ENCODE measurements around the gene STMND1. TPM values are rescaled to one million over a fixed set of nuclear protein-coding genes. Genes with fewer than 3 reads are reported as not detected.

STMND1 gene
- total and polyA plus RNA-seq, 2 of the 4 experiments (the other 2 are of a cell fraction) = not detected

- WGBS, 2 experiments (ENCODE audit: extremely low coverage in 2 of 2, insufficient read length in 1 of 2) = 71% methylated on average over 1 of the region's 7 CpGs; no CpG with 5 or more reads in 1 of the 2 experiments
- CTCF ChIA-PET = no interaction called here
- no peak overlapping the region for H2BK5ac ChIP-seq (ENCODE audit: low read depth, low read length, poor library complexity, severe bottlenecking)
- H2AK9ac ChIP-seq (replicated peaks; ENCODE audit: low read depth, low read length, poor library complexity) = no peak overlapping the region
- BruUV-seq (replicated peaks) = no TSS peak
- TF ChIP-seq NFE2L2 (IDR thresholded peaks at IDR 0.05; ENCODE audit: low read depth, low read length) = no peak
- no peak for TF ChIP-seq MAFK (IDR thresholded peaks at IDR 0.05; ENCODE audit: low read depth, low read length)
- no peak for TF ChIP-seq MXI1 (IDR thresholded peaks at IDR 0.05; ENCODE audit: borderline replicate concordance, low read depth, low read length)
- no peak for TF ChIP-seq CEBPB (IDR thresholded peaks at IDR 0.05; ENCODE audit: low read depth, low read length)
- TF ChIP-seq ELK1 (IDR thresholded peaks at IDR 0.05; ENCODE audit: borderline replicate concordance, low read depth, low read length) = no peak
- H2AFZ ChIP-seq (replicated peaks; ENCODE audit: low read length, poor library complexity) = no peak overlapping the region
- H3K18ac ChIP-seq (ENCODE audit: low read depth, low read length) = no peak overlapping the region
- H3K79me1 ChIP-seq (ENCODE audit: low read depth in 1 of 2, low read length in 2 of 2) = no peaks in the 10 kb centered on the region
- no peaks in the 10 kb centered on the region for H4K20me1 ChIP-seq (ENCODE audit: insufficient read depth, low read length)
- no peaks in the 10 kb centered on the region for H3K4me1 ChIP-seq (ENCODE audit: control insufficient read depth, insufficient read depth, low read length)
- no peak overlapping the region for H3K4me3 ChIP-seq (ENCODE audit: insufficient read depth, low read depth, low read length)
- no peaks in the 10 kb centered on the region for H3K36me3 ChIP-seq (ENCODE audit: control insufficient read depth, insufficient read depth, low read length)
- no peak overlapping the region for H3K4ac ChIP-seq (ENCODE audit: low read depth, low read length)
- ATAC-seq (ENCODE audit: low read depth) (no peak), DNase-seq (no peak)
- H2AK5ac ChIP-seq (ENCODE audit: low read depth, low read length) = no peak overlapping the region
- H2BK20ac ChIP-seq (ENCODE audit: low read depth, low read length) = no peak overlapping the region
- H3K9ac ChIP-seq (ENCODE audit: low read depth, low read length) = no peak overlapping the region
- H3K14ac ChIP-seq (replicated peaks; ENCODE audit: low read depth, low read length) = no peak overlapping the region
- H2BK15ac ChIP-seq (ENCODE audit: low read depth, low read length) = no peak overlapping the region
- dilution Hi-C loops (cut with HindIII; ENCODE audit: low sequenced_read_pairs, unreplicated experiment) (no loop called here), in situ Hi-C loops (cut with MboI; ENCODE audit: low sequenced_read_pairs) (no loop called here), intact Hi-C loops (cut with micrococcal nuclease) (no loop called here)
- H4K5ac ChIP-seq (ENCODE audit: low read depth, low read length) = no peak overlapping the region
- H3K56ac ChIP-seq (ENCODE audit: extremely low read depth, insufficient read depth, low read length) = no peak overlapping the region
- POLR2A ChIA-PET (ENCODE audit: unreplicated experiment) = no interaction called here
- 0 out of 2 replicates have a peak, but pooled peaks cover 3% of the 10 kb centered on the region for H3K9me1 ChIP-seq (ENCODE audit: insufficient read depth, low read length)
- no peak overlapping the region for H3K4me2 ChIP-seq (ENCODE audit: low read depth, low read length)
- no peak overlapping the region for H3K27ac ChIP-seq (ENCODE audit: insufficient read depth, low read length)
- no peaks in the 10 kb centered on the region for H3K27me3 ChIP-seq (ENCODE audit: control insufficient read depth, insufficient read depth, low read length)
- H4K91ac ChIP-seq (ENCODE audit: insufficient read depth, low read depth, low read length) = no peak overlapping the region
- H3K9me3 ChIP-seq (ENCODE audit: control insufficient read depth, insufficient read depth, low read length) = no peaks in the 10 kb centered on the region
- no peak overlapping the region for H3K23ac ChIP-seq (ENCODE audit: low read depth, low read length)
- H2BK120ac ChIP-seq (ENCODE audit: low read depth, low read length) = no peak overlapping the region
- no peak overlapping the region for H4K8ac ChIP-seq (ENCODE audit: low read depth in 2 of 2, low read length in 2 of 2)
Observed at GRCh38 chr6:17059022-17059421, 42.8 kb upstream of the STMND1 start.

Data from IMR-90 (cell line).